Measurements from ENCODE around the gene RUNX1.

DNA sequence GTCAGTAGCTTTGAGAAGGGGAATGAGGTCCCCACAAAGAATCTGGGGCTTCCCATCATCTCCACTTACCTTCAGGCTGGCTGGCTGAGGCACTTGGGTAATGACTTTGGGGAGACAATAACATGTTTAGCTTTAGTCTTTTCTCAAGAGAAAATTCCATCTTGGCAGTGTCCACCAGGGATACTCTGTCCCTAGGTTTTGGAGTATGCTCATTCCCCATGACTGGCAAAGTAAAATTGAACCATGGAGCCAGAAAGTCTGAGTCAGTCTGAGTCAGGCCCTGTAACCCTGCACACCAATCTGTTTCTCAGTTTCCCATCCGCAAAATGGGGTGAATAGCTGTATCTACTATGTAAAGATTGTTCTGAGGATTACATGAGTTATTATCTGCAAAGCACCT lies 28.2 kb downstream of the RUNX1 start:
- TF ChIP-seq, protein P1, sequence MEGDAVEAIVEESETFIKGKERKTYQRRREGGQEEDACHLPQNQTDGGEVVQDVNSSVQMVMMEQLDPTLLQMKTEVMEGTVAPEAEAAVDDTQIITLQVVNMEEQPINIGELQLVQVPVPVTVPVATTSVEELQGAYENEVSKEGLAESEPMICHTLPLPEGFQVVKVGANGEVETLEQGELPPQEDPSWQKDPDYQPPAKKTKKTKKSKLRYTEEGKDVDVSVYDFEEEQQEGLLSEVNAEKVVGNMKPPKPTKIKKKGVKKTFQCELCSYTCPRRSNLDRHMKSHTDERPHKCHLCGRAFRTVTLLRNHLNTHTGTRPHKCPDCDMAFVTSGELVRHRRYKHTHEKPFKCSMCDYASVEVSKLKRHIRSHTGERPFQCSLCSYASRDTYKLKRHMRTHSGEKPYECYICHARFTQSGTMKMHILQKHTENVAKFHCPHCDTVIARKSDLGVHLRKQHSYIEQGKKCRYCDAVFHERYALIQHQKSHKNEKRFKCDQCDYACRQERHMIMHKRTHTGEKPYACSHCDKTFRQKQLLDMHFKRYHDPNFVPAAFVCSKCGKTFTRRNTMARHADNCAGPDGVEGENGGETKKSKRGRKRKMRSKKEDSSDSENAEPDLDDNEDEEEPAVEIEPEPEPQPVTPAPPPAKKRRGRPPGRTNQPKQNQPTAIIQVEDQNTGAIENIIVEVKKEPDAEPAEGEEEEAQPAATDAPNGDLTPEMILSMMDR (IDR thresholded peaks at IDR 0.05) = no peak
- TF ChIP-seq POLR2AphosphoS5 (IDR thresholded peaks at IDR 0.05) (no peak), EP300 (IDR thresholded peaks at IDR 0.05) (no peak)
